GM23338 (cell line): ENCODE measurements around the gene MOV10.

Experiments
- CREB1 ChIP-seq: fragments of 250-450 bp; sonication (Bioruptor Pico); IDR thresholded peaks from 2 replicates; pipeline ENCODE4 v1.5.0; 2020; ENCODE audit warnings: low read depth, mild to moderate bottlenecking, moderate library complexity
- CTCF ChIP-seq, 2 experiments: fragments of 200-600 bp in 1 of 2; sonication (generic) in 1 of 2; conservative IDR thresholded peaks; 2 replicates each; pipeline versions ENCODE4 v1.5.1 to v1.6.1; 2016 to 2017; ENCODE audit warnings: antibody characterized with exemption in 2 of 2, low read depth in 2 of 2, mild to moderate bottlenecking in 2 of 2, moderate library complexity in 1 of 2
- ETS1 ChIP-seq: IDR thresholded peaks from 2 replicates; pipeline ENCODE4 v1.6.1; 2016; ENCODE audit warnings: antibody characterized with exemption
- EZH2 ChIP-seq: fragments of 200-600 bp; sonication (generic); IDR thresholded peaks from one replicate; pipeline ENCODE4 v1.8.0; 2017; ENCODE audit warnings: antibody characterized with exemption, mild to moderate bottlenecking, low read depth; ENCODE audit not compliant: unreplicated experiment
- EZH2phosphoT487 ChIP-seq: fragments of 200-600 bp; sonication (generic); IDR thresholded peaks from one replicate; pipeline ENCODE4 v1.8.1; 2018; ENCODE audit warnings: antibody characterized with exemption; ENCODE audit not compliant: unreplicated experiment
- JUNB ChIP-seq: IDR thresholded peaks from one replicate; pipeline ENCODE4 v1.6.1; 2016; ENCODE audit warnings: antibody characterized with exemption; ENCODE audit not compliant: unreplicated experiment
- NANOG ChIP-seq: IDR thresholded peaks from 2 replicates; pipeline ENCODE4 v1.6.1; 2016; ENCODE audit warnings: antibody characterized with exemption, borderline replicate concordance
- POLR2AphosphoS5 ChIP-seq: IDR thresholded peaks from 2 replicates; pipeline ENCODE4 v1.6.1; 2016; ENCODE audit warnings: antibody characterized with exemption, low read depth
- REST ChIP-seq: IDR thresholded peaks from one replicate; pipeline ENCODE4 v1.6.1; 2018; ENCODE audit warnings: antibody characterized with exemption; ENCODE audit not compliant: unreplicated experiment
- STAT1 ChIP-seq: IDR thresholded peaks from one replicate; pipeline ENCODE4 v1.6.1; 2016; ENCODE audit warnings: antibody characterized with exemption; ENCODE audit not compliant: unreplicated experiment
- ZNF114 ChIP-seq: fragments of 250-450 bp; sonication (Bioruptor Pico); IDR thresholded peaks from 2 replicates; pipeline ENCODE4 v1.5.0; 2020; ENCODE audit warnings: mild to moderate bottlenecking, moderate library complexity
- ZNF331 ChIP-seq: fragments of 250-450 bp; sonication (Bioruptor Pico); IDR thresholded peaks from 2 replicates; pipeline ENCODE4 v1.5.0; 2020; ENCODE audit warnings: low read depth, mild to moderate bottlenecking, moderate library complexity

GRCh38 chr1:112711041-112711440 is 36.6 kb downstream of the MOV10 start:
- TF ChIP-seq EZH2phosphoT487 (no peak), POLR2AphosphoS5 (no peak), CTCF (conservative IDR thresholded peaks at IDR 0.05; ENCODE audit: low read depth in 2 of 2) (no peak), ETS1 (no peak), EZH2 (no peak), ZNF114 (CRISPR knock-in tag) (no peak), STAT1 (no peak), JUNB (no peak), REST (no peak), CREB1 (CRISPR knock-in tag) (no peak), NANOG (no peak), ZNF331 (CRISPR knock-in tag) (no peak)
